Ascending aorta (tissue), 2 donors: Measurements from ENCODE around the gene NLRP9. TPM values are rescaled to one million over a fixed set of nuclear protein-coding genes. Genes with fewer than 3 reads are reported as not detected.

Source experiments
- DNase-seq, 2 donors: peaks; one replicate each; pipeline ENCODE4 v3.0.0-alpha.2; 2019; ENCODE audit warnings: low spot score in 2 of 2
- H3K27ac ChIP-seq, 2 donors: fragments of 200-600 bp; sonication (generic); one replicate each; pipeline ENCODE4 v1.5.1; 2016 to 2017; ENCODE audit warnings: mild to moderate bottlenecking in 1 of 2
- H3K27me3 ChIP-seq: fragments of 200-600 bp; sonication (generic); one replicate; pipeline ENCODE4 v1.5.1; 2017
- H3K36me3 ChIP-seq, 2 donors: fragments of 200-600 bp; sonication (generic); one replicate each; pipeline ENCODE4 v1.5.1; 2016
- H3K4me1 ChIP-seq, 2 donors: fragments of 200-600 bp; sonication (generic); one replicate each; pipeline ENCODE4 v1.5.1; 2016 to 2017; ENCODE audit warnings: mild to moderate bottlenecking in 1 of 2
- H3K4me3 ChIP-seq, 2 donors: fragments of 200-600 bp; sonication (generic); one replicate each; pipeline ENCODE4 v1.5.1; 2016 to 2017; ENCODE audit warnings: mild to moderate bottlenecking in 1 of 2
- H3K9me3 ChIP-seq, 2 donors: fragments of 200-600 bp; sonication (generic); one replicate each; pipeline ENCODE4 v1.5.1; 2016
- CTCF ChIP-seq, 3 experiments: fragments of 200-600 bp in 2 of 3; fragments of 450-650 bp in 1 of 3; sonication (generic) in 2 of 3; IDR thresholded peaks; one replicate each; pipeline ENCODE4 v1.5.1; 2016 to 2019; ENCODE audit warnings: antibody characterized with exemption in 3 of 3, mild to moderate bottlenecking in 1 of 3, moderate library complexity in 1 of 3
- intact Hi-C: fragments of 100-400 bp; cut with DNase I; formaldehyde crosslinking; loops from one replicate; pipeline ENCODE4 v1.15.1; 2023
- total RNA-seq: library from RNA; depleted of rRNA; stranded (reverse); fragments of >200 nt; gene quantifications from one replicate; pipeline ENCODE4 v1.1.0, GENCODE V29; 2016

NLRP9 gene
- total RNA-seq, 1 donor from 2014 or later, result not detected

- intact Hi-C loops, result no loop called here
- Histone ChIP-seq H3K4me3 (no peak overlapping the region), H3K36me3 (peaks cover 64 to 72% of the 10 kb centered on the region in 2 donors), H3K27ac (no peak overlapping the region), H3K4me1 (peaks cover 0 to 5% of the 10 kb centered on the region in 2 donors), H3K27me3 (no peaks in the 10 kb centered on the region), H3K9me3 (no peaks in the 10 kb centered on the region)
- no peak for TF ChIP-seq CTCF (IDR thresholded peaks at IDR 0.05)
- peak in 1 of 2 donors; percentile 76 for DNase-seq
Measured at GRCh38 chr19:55670280-55671053, 67.7 kb downstream of the NLRP9 start.

GRCh38 chr19:55669418-55670279 is 68.6 kb downstream of the NLRP9 start:
- Histone ChIP-seq H3K27me3 (no peaks in the 10 kb centered on the region), H3K4me1 (peaks cover 0 to 4% of the 10 kb centered on the region in 2 donors), H3K4me3 (no peak overlapping the region), H3K9me3 (no peaks in the 10 kb centered on the region), H3K27ac (no peak overlapping the region), H3K36me3 (peaks cover 68 to 77% of the 10 kb centered on the region in 2 donors)
- no peak for DNase-seq
- intact Hi-C loops, result no loop called here
- TF ChIP-seq CTCF (IDR thresholded peaks at IDR 0.05), result no peak

GRCh38 chr19:55668603-55669348 is 69.4 kb downstream of the NLRP9 start:
- no peaks in the 10 kb centered on the region for H3K9me3 ChIP-seq
- H3K4me1 ChIP-seq, result no peaks in the 10 kb centered on the region
- H3K27ac ChIP-seq, result no peak overlapping the region
- TF ChIP-seq CTCF (IDR thresholded peaks at IDR 0.05), result no peak
- intact Hi-C loops, result no loop called here
- peaks cover 70 to 78% of the 10 kb centered on the region in 2 donors for H3K36me3 ChIP-seq
- no peak overlapping the region for H3K4me3 ChIP-seq
- no peaks in the 10 kb centered on the region for H3K27me3 ChIP-seq
- no peak for DNase-seq

- Histone ChIP-seq H3K9me3 (no peaks in the 10 kb centered on the region), H3K4me1 (no peaks in the 10 kb centered on the region), H3K27me3 (no peaks in the 10 kb centered on the region), H3K27ac (no peak overlapping the region), H3K4me3 (no peak overlapping the region), H3K36me3 (peaks cover 75 to 81% of the 10 kb centered on the region in 2 donors)
- intact Hi-C loops, result no loop called here
- no peak for TF ChIP-seq CTCF (IDR thresholded peaks at IDR 0.05)
- DNase-seq, result no peak
Measured at GRCh38 chr19:55667958-55668357, 70.2 kb downstream of the NLRP9 start.

- no peak for DNase-seq
- intact Hi-C loops, result no loop called here
- H3K4me1 ChIP-seq, result no peaks in the 10 kb centered on the region
- no peaks in the 10 kb centered on the region for H3K27me3 ChIP-seq
- peaks cover 79 to 85% of the 10 kb centered on the region in 2 donors for H3K36me3 ChIP-seq
- H3K9me3 ChIP-seq, result no peaks in the 10 kb centered on the region
- no peak overlapping the region for H3K4me3 ChIP-seq
- H3K27ac ChIP-seq, result no peak overlapping the region
- TF ChIP-seq CTCF (IDR thresholded peaks at IDR 0.05), result no peak
Measured at GRCh38 chr19:55667511-55667910, 70.7 kb downstream of the NLRP9 start.
